ENCODE data around the gene MAP3K5. TPM values are rescaled to one million over a fixed set of nuclear protein-coding genes. Genes with fewer than 3 reads are reported as not detected.

MAP3K5 gene
- polyA plus RNA-seq, 3 donors, result 9.6 to 12.0 (median 11.1) TPM

DNA sequence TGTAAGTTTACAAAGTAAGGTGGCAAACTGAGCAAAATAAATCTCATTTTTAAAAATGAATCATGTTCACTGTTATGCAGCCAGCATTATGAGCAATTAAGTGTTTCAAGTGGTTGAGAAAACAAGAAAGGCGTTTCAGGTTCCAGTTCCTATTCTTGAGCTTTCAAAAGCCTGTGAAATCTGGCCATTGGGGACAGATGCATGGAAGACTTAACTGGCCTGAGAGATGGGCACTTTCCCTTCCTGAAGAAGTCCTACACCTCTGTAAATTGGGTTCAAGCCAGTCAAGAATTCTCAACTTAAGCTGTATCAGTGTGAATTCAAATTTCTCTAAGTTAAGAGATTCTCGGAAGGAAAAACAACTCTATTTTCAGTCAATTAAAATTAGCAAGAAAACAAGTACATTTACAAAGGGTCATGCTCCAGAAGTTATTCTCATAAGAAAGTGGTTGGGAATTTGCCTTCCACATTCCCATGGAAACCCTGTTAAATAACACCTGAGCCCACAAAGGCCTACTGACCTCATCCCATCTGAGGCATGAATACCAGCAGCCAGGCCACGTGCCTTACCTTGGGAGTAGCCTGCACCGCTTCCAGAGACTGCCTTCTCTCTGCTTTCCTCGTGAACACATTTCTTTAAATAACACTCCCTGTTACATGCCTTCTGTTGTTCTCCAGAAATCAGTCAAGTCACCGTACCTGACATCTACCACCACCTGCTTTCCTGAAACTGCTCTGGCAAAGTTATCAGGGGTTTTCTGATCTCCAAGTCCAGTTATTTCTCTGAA lies 19.4 kb downstream of the MAP3K5 start:
- peak; percentile 44 to 74 (median 44) for DNase-seq
- peak overlapping the region in 1 of 3 experiments; percentile 45 for H3K4me3 ChIP-seq (replicated peaks in 1 of 3; ENCODE audit: low read depth in 2 of 3, low read length in 3 of 3)
- H3K9me3 ChIP-seq (replicated peaks in 1 of 2; ENCODE audit: control insufficient read depth in 1 of 2, insufficient read depth in 1 of 2, low read length in 2 of 2), result no peaks in the 10 kb centered on the region
- peaks cover 70 to 72% of the 10 kb centered on the region in 2 donors for H3K4me1 ChIP-seq (ENCODE audit: control insufficient read depth in 1 of 2, insufficient read depth in 2 of 2, low read length in 2 of 2)
- peaks cover 73% of the 10 kb centered on the region for H3K4me1 Mint-ChIP-seq
- intact Hi-C loops (cut with micrococcal nuclease), result no loop called here
- WGBS (ENCODE audit: insufficient coverage), result 74% methylated on average over 5 of the region's 6 CpGs
- peak overlapping the region; percentile 46 to 84 for H3K27ac ChIP-seq (ENCODE audit: low read depth in 1 of 2, low read length in 2 of 2)
- peaks cover 6% of the 10 kb centered on the region for H4K20me1 ChIP-seq (ENCODE audit: insufficient read depth, low read length)
- no peaks in the 10 kb centered on the region for H3K27me3 Mint-ChIP-seq (ENCODE audit: low read depth in 3 of 3)
- H3K36me3 Mint-ChIP-seq, result peaks cover 2 to 3% of the 10 kb centered on the region in 2 donors
- peaks cover 94% of the 10 kb centered on the region for H3K79me2 ChIP-seq (ENCODE audit: insufficient read depth, low read length)
- peak overlapping the region in 1 of 2 donors; percentile 39 for H3K4me3 Mint-ChIP-seq
- no peaks in the 10 kb centered on the region for H3K27me3 ChIP-seq (ENCODE audit: control insufficient read depth in 2 of 2, insufficient read depth in 2 of 2, low read length in 2 of 2)
- H3K9me3 Mint-ChIP-seq, result peaks cover 0 to 4% (median 0%) of the 10 kb centered on the region in 7 donors
- H2AFZ ChIP-seq (ENCODE audit: insufficient read depth, low read depth, low read length, poor library complexity, severe bottlenecking), result no peak overlapping the region
- H3K9ac ChIP-seq (ENCODE audit: insufficient read depth, low read length, poor library complexity, severe bottlenecking), result no peak overlapping the region
- peak overlapping the region; percentile 40 for H3K4me2 ChIP-seq (replicated peaks; ENCODE audit: extremely low read depth, low read length, poor library complexity, severe bottlenecking)
- TF ChIP-seq, protein P1, sequence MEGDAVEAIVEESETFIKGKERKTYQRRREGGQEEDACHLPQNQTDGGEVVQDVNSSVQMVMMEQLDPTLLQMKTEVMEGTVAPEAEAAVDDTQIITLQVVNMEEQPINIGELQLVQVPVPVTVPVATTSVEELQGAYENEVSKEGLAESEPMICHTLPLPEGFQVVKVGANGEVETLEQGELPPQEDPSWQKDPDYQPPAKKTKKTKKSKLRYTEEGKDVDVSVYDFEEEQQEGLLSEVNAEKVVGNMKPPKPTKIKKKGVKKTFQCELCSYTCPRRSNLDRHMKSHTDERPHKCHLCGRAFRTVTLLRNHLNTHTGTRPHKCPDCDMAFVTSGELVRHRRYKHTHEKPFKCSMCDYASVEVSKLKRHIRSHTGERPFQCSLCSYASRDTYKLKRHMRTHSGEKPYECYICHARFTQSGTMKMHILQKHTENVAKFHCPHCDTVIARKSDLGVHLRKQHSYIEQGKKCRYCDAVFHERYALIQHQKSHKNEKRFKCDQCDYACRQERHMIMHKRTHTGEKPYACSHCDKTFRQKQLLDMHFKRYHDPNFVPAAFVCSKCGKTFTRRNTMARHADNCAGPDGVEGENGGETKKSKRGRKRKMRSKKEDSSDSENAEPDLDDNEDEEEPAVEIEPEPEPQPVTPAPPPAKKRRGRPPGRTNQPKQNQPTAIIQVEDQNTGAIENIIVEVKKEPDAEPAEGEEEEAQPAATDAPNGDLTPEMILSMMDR (IDR thresholded peaks at IDR 0.05), result no peak
- H3K27ac Mint-ChIP-seq, result peak overlapping the region; percentile 90 to 94 (median 93)
- no peaks in the 10 kb centered on the region for H3K36me3 ChIP-seq (replicated peaks in 1 of 2; ENCODE audit: control insufficient read depth in 1 of 2, insufficient read depth in 2 of 2, low read length in 2 of 2)

DNA sequence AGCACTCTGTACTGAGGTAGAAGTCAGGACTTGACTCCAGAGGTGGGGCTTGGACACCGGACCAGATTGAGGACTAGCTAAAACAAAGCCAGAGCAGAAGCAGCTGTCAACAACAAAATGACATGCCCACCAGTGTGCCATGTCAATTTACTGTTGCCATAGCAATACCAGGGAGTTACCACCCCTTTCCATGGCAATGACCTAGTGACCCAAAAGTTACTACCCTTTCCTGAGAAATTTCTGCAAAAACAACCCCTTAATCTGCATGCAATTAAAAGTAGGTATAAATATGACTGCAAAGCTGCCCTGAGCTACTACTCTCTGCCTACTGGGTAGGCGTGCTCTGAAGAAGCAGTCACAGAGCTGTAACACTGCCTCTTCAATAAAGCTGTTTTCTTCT lies 21.0 kb downstream of the MAP3K5 start:
- Mint-ChIP-seq H3K4me1 (peaks cover 78% of the 10 kb centered on the region), H3K27me3 (ENCODE audit: low read depth in 3 of 3) (no peaks in the 10 kb centered on the region), H3K27ac (peak overlapping the region; percentile 58 to 91 (median 86)), H3K36me3 (peaks cover 2 to 3% of the 10 kb centered on the region in 2 donors), H3K9me3 (peaks cover 0 to 4% (median 0%) of the 10 kb centered on the region in 7 donors), H3K4me3 (no peak overlapping the region)
- peak overlapping the region in 1 of 2 donors; percentile 84 for H3K27ac ChIP-seq (ENCODE audit: low read depth in 1 of 2, low read length in 2 of 2)
- no peaks in the 10 kb centered on the region for H3K36me3 ChIP-seq (replicated peaks in 1 of 2; ENCODE audit: control insufficient read depth in 1 of 2, insufficient read depth in 2 of 2, low read length in 2 of 2)
- H4K20me1 ChIP-seq (ENCODE audit: insufficient read depth, low read length), result peaks cover 6% of the 10 kb centered on the region
- H3K4me3 ChIP-seq (replicated peaks in 1 of 3; ENCODE audit: low read depth in 2 of 3, low read length in 3 of 3), result no peak overlapping the region
- peaks cover 77 to 78% of the 10 kb centered on the region in 2 donors for H3K4me1 ChIP-seq (ENCODE audit: control insufficient read depth in 1 of 2, insufficient read depth in 2 of 2, low read length in 2 of 2)
- TF ChIP-seq, protein P1 (IDR thresholded peaks at IDR 0.05), result no peak
- peak overlapping the region; percentile 11 for H3K4me2 ChIP-seq (replicated peaks; ENCODE audit: extremely low read depth, low read length, poor library complexity, severe bottlenecking)
- 100% methylated on average over 1 of the region's 2 CpGs for WGBS (ENCODE audit: insufficient coverage)
- H2AFZ ChIP-seq (ENCODE audit: insufficient read depth, low read depth, low read length, poor library complexity, severe bottlenecking), result no peak overlapping the region
- H3K9ac ChIP-seq (ENCODE audit: insufficient read depth, low read length, poor library complexity, severe bottlenecking), result no peak overlapping the region
- DNase-seq, result no peak
- peaks cover 94% of the 10 kb centered on the region for H3K79me2 ChIP-seq (ENCODE audit: insufficient read depth, low read length)
- H3K9me3 ChIP-seq (replicated peaks in 1 of 2; ENCODE audit: control insufficient read depth in 1 of 2, insufficient read depth in 1 of 2, low read length in 2 of 2), result no peaks in the 10 kb centered on the region
- no peaks in the 10 kb centered on the region for H3K27me3 ChIP-seq (ENCODE audit: control insufficient read depth in 2 of 2, insufficient read depth in 2 of 2, low read length in 2 of 2)
- intact Hi-C loops (cut with micrococcal nuclease), result no loop called here

All from CD14-positive monocyte (primary cell).